GM10266 (cell line): ENCODE data around the gene PERCC1.

Experiments
- DNase-seq: peaks from one replicate; pipeline ENCODE4 v3.0.0; 2012; ENCODE audit errors: extremely low spot score
- CTCF ChIP-seq: IDR thresholded peaks from 2 replicates; pipeline ENCODE4 v1.5.1; 2012; ENCODE audit warnings: mild to moderate bottlenecking, low read depth; ENCODE audit not compliant: control insufficient read depth, insufficient read depth; ENCODE audit errors: missing control alignments

PERCC1 gene

GRCh38 chr16:1451702-1452392 is 21.0 kb downstream of the PERCC1 start:
- no peak for TF ChIP-seq CTCF
- no peak for DNase-seq

GRCh38 chr16:1452530-1452929 is 21.7 kb downstream of the PERCC1 start:
- TF ChIP-seq CTCF, result no peak
- DNase-seq, result no peak

GRCh38 chr16:1453316-1453715 is 22.4 kb downstream of the PERCC1 start:
- TF ChIP-seq CTCF, result no peak

GRCh38 chr16:1454561-1454960 is 23.7 kb downstream of the PERCC1 start:
- no peak for DNase-seq
- no peak for TF ChIP-seq CTCF

More at GRCh38 chr16:1453316-1453715, 22.4 kb downstream of the PERCC1 start:
- DNase-seq, result no peak

- TF ChIP-seq CTCF, result no peak
- no peak for DNase-seq
These were observed 24.6 kb downstream of the PERCC1 start for GRCh38 chr16:1455190-1456171.

GRCh38 chr16:1456951-1457350 is 26.1 kb downstream of the PERCC1 start:
- no peak for TF ChIP-seq CTCF
- DNase-seq, result no peak
